Fibroblast of the aortic adventitia (primary cell): ENCODE results near the gene CDKL2. TPM values are rescaled to one million over a fixed set of nuclear protein-coding genes. Genes with fewer than 3 reads are reported as not detected.

ENCODE experiments used
- DNase-seq: peaks from one replicate; pipeline ENCODE4 v3.0.0-alpha.2; 2010; ENCODE audit warnings: low read depth
- H3K4me3 ChIP-seq: 2 replicates; pipeline ENCODE4 v1.5.1; 2011; ENCODE audit warnings: low read depth, mild to moderate bottlenecking, control low read depth, low read length, moderate library complexity
- CTCF ChIP-seq: IDR thresholded peaks from 2 replicates; pipeline ENCODE4 v1.5.1; 2011; ENCODE audit warnings: mild to moderate bottlenecking, low read length, control low read depth, inconsistent platforms; ENCODE audit not compliant: insufficient read depth
- total RNA-seq: library from RNA; depleted of rRNA; stranded (reverse); fragments of >200 nt; gene quantifications from 2 replicates; pipeline ENCODE4 v1.2.3, GENCODE V29; 2012; ENCODE audit warnings: low replicate concordance

The CDKL2 gene
- total RNA-seq, 1 donor, result 1.3 TPM

- no peak for TF ChIP-seq CTCF
- DNase-seq, result peak; percentile 43
- no peak overlapping the region for H3K4me3 ChIP-seq
Observed at GRCh38 chr4:75598390-75598789, 31.9 kb downstream of the CDKL2 start.

GRCh38 chr4:75596061-75596460, 34.3 kb downstream of the CDKL2 start:
- TF ChIP-seq CTCF, result no peak
- no peak for DNase-seq

GRCh38 chr4:75593393-75593792, 36.9 kb downstream of the CDKL2 start:
- DNase-seq, result no peak
- H3K4me3 ChIP-seq, result no peak overlapping the region
- TF ChIP-seq CTCF, result no peak

More at GRCh38 chr4:75596061-75596460, 34.3 kb downstream of the CDKL2 start:
- no peak overlapping the region for H3K4me3 ChIP-seq

- no peak overlapping the region for H3K4me3 ChIP-seq
- TF ChIP-seq CTCF, result no peak
- DNase-seq, result no peak
Observed at GRCh38 chr4:75584067-75584466, 46.3 kb downstream of the CDKL2 start.

- H3K4me3 ChIP-seq, result no peak overlapping the region
- DNase-seq, result no peak
- no peak for TF ChIP-seq CTCF
Observed at GRCh38 chr4:75567725-75568124, 62.6 kb downstream of the CDKL2 start.

- TF ChIP-seq CTCF, result no peak
- H3K4me3 ChIP-seq, result no peak overlapping the region
- DNase-seq, result no peak
Observed at GRCh38 chr4:75566911-75567310, 63.4 kb downstream of the CDKL2 start.

GRCh38 chr4:75565481-75565880, 64.8 kb downstream of the CDKL2 start:
- DNase-seq, result no peak
- H3K4me3 ChIP-seq, result no peak overlapping the region
- no peak for TF ChIP-seq CTCF
